NCI-H446 (cell line): ENCODE results near the gene C7orf25.
A peak's percentile ranks its signal among the peaks of the same experiment; 100 is the strongest.

ENCODE experiments used
- DNase-seq, 2 experiments: peaks; one replicate each; lab custom pipeline; 2025; lab: John Stamatoyannopoulos, UW

C7orf25 gene

DNA sequence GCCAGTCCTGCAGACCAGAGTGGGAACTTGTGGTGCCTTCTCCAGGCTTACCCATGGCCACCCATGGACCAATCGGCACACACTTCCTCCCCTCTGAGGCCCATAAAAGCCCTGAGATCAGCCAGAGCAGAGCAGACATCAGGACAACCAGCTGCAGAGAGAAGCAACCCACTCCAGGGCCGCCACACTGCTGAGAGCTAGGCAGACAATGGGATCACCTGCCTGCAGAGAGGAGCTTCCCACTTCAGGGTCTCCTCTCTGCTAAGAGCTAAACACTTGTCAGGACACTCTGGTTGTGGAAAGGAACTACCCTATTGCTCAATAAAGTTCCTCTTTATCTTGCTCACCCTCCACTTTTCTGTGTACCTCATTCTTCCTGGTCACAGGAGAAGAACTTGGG, 34.0 kb downstream of the C7orf25 start:
- DNase-seq = no peak

DNA sequence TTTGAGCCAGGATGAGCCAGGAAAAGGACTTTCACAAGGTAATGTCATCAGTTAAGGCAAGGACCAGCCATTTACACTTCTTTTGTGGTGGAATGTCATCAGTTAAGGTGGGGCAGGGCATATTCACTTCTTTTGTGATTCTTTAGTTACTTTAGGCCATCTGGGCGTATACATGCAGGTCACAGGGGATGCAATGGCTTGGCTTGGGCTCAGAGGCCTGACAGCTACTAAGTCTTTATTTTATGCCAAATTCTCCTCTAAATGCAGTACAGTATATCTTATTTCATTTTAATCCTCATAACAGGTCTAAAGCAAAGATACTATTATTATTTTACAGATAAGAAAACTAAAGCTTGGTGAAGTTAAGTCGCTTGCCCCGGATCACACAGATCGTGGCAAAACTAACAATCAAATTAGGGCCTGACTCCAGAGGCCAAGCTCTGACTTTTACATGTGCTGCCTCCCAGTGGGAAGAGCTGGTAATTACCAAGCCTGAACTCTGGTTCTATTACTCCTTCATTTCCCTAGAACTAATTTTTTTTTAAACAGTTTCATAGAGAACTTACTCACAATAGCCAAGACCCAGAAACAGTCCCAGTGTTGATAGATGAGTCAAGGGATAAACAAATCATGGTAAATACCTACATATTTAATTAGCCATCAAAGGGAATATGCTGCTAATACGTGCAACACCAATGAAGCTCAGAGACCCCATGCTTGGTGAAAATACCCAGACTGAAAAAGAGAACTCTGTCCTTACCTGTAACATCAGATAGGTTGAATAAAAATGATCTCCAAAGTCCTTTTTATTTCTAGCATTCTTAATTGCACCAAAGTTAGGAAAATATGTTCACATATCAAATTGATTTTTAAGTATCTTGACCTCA, 35.4 kb downstream of the C7orf25 start:
- DNase-seq = peak; percentile 23 to 68

DNA sequence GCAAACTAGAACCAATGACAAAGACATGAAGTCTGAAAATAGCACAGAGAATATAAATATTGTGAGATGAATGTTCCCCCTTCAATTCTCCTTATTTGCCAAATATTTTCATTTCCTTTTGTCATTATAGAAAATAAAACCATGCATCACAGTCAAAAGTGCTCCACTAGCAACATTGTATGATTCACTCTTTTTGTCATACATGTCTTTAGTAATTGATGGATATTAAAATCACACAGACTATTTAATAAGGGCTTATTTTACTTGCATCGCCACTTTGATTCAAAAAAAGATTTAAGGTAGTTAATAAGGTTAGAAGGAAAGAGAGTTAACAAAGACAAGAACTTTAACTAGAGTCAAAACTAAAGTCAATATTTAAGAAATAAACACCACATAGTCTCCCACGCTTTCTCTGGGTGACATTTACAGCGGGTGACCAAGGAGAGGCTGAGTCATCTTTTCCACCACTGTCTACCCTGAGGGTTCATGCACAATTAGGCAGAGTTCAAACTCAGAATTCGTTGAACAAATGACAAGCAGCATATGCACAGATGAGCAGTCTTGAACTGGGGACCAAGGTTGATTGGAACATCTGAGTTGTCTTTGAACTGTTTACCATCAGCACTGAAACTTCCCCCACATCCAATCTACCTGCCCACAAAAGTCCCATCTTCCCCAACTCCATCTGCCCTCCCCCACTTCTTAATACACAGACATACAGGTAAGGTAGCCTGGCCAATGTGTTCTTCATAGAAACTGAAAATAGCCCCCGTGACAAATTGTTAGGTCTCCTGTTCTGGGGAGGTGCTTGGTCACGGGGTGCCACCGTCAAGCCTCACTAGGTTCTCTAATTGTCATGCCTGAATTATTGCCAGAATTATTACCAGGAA, 42.5 kb downstream of the C7orf25 start:
- DNase-seq = no peak

DNA sequence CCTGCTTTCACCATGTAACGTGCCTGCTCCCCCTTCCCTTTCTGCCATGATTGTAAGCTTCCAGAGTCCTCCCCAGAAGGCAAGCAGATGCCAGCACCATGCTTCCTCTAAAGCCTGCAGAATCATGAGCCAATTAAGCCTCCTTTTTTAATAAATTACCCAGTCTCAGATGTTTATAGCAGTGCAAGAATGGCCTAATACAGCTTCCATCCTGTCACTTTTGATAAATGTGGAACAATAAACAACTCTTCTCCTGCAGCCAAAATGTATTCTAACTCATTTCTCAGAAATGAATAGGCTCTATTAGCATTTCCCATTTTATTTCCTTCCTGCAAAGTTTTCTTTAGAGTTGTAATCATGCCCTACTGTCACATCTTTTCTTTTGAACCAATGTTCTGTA, 43.4 kb downstream of the C7orf25 start:
- no peak for DNase-seq
